Measurements from ENCODE around the gene KLHL11.

DNA sequence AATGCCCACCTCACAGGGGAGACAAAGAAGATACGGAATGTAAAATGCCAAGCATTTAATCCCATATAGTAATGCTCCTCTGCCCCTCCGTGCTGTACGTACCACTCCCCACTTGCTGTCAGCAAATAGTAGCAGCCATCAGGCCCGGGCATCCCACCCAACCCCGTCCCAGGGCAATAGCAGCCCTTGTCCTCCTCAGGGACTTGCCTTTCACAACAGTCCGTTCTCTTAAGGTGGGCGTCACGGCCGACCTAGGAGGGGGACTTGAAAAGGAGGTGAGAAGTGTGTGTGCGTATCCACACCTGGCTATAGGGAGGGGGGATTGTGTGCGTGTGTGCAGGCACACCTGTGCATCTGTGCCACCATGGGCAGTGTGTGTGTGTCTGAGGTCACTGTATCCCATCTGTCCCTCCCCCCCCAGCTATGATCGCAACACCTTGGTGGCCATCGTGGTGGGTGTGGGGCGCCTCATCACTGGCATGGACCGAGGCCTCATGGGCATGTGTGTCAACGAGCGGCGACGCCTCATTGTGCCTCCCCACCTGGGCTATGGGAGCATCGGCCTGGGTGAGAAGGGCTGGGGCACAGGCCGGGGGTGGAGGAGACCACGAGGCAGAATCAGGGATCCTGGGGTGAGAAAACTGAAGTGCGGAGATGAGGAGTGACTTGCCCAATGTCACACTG lies 48.4 kb downstream of the KLHL11 start:
- TF ChIP-seq, protein P1, sequence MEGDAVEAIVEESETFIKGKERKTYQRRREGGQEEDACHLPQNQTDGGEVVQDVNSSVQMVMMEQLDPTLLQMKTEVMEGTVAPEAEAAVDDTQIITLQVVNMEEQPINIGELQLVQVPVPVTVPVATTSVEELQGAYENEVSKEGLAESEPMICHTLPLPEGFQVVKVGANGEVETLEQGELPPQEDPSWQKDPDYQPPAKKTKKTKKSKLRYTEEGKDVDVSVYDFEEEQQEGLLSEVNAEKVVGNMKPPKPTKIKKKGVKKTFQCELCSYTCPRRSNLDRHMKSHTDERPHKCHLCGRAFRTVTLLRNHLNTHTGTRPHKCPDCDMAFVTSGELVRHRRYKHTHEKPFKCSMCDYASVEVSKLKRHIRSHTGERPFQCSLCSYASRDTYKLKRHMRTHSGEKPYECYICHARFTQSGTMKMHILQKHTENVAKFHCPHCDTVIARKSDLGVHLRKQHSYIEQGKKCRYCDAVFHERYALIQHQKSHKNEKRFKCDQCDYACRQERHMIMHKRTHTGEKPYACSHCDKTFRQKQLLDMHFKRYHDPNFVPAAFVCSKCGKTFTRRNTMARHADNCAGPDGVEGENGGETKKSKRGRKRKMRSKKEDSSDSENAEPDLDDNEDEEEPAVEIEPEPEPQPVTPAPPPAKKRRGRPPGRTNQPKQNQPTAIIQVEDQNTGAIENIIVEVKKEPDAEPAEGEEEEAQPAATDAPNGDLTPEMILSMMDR (IDR thresholded peaks at IDR 0.05; ENCODE audit: low read depth, low read length), result no peak
- no peak for TF ChIP-seq EZH2phosphoT487 (IDR thresholded peaks at IDR 0.05; ENCODE audit: low read depth)

Data from OCI-LY3 (cell line).